DMS53 (cell line): ENCODE data around the gene DPH1.
"Not testable (repeated sequence)": the region's sequence is repeated elsewhere in the genome, so short reads cannot be mapped to it uniquely, and the experiment has no call there.

Source experiments
- DNase-seq: peaks from one replicate; lab custom pipeline; 2025; lab: John Stamatoyannopoulos, UW

The DPH1 gene

GRCh38 chr17:2029911-2030778 is at the start of gene DPH1:
TSS of gene DPH1 (plus strand) at chr17:2030153. CDS start at chr17:2030170, 17 bp downstream.
- peak; percentile 93 for DNase-seq

GRCh38 chr17:1980665-1981250 is 49.2 kb upstream of the DPH1 start:
- DNase-seq, result no peak

GRCh38 chr17:1982793-1983366 is 47.1 kb upstream of the DPH1 start:
- DNase-seq, result not testable (repeated sequence)

GRCh38 chr17:1985093-1985492 is 44.9 kb upstream of the DPH1 start:
- DNase-seq, result no peak

- DNase-seq, result no peak
Measured at GRCh38 chr17:1985686-1986085, 44.3 kb upstream of the DPH1 start.

GRCh38 chr17:1986783-1987451 is 43.0 kb upstream of the DPH1 start:
- DNase-seq, result no peak

- no peak for DNase-seq
Measured at GRCh38 chr17:1989135-1989534, 40.8 kb upstream of the DPH1 start.

GRCh38 chr17:1992541-1992940 is 37.4 kb upstream of the DPH1 start:
- DNase-seq, result peak; percentile 19

GRCh38 chr17:1994707-1995106 is 35.2 kb upstream of the DPH1 start:
- no peak for DNase-seq

GRCh38 chr17:1995321-1995892 is 34.5 kb upstream of the DPH1 start:
- DNase-seq, result no peak

- no peak for DNase-seq
Measured at GRCh38 chr17:1995907-1996799, 33.8 kb upstream of the DPH1 start.

- DNase-seq, result no peak
Measured at GRCh38 chr17:1996800-1997288, 33.1 kb upstream of the DPH1 start.

GRCh38 chr17:1997289-1997926 is 32.5 kb upstream of the DPH1 start:
- DNase-seq, result peak; percentile 29

GRCh38 chr17:1997927-1998742 is 31.8 kb upstream of the DPH1 start:
- DNase-seq, result peak; percentile 88

- DNase-seq, result peak; percentile 91
Measured at GRCh38 chr17:1999557-2000251, 30.2 kb upstream of the DPH1 start.

- no peak for DNase-seq
Measured at GRCh38 chr17:2002767-2003329, 27.1 kb upstream of the DPH1 start.

- no peak for DNase-seq
Measured at GRCh38 chr17:2003525-2003924, 26.4 kb upstream of the DPH1 start.

- DNase-seq, result no peak
Measured at GRCh38 chr17:2004435-2004952, 25.5 kb upstream of the DPH1 start.
